ENCODE results near the gene ECM1. TPM values are rescaled to one million over a fixed set of nuclear protein-coding genes. Genes with fewer than 3 reads are reported as not detected.
A peak's percentile ranks its signal among the peaks of the same experiment; 100 is the strongest.

Gene ECM1
- total and polyA plus RNA-seq, 2 experiments from 2014 or later, result 0.74 to 1.1 TPM

DNA sequence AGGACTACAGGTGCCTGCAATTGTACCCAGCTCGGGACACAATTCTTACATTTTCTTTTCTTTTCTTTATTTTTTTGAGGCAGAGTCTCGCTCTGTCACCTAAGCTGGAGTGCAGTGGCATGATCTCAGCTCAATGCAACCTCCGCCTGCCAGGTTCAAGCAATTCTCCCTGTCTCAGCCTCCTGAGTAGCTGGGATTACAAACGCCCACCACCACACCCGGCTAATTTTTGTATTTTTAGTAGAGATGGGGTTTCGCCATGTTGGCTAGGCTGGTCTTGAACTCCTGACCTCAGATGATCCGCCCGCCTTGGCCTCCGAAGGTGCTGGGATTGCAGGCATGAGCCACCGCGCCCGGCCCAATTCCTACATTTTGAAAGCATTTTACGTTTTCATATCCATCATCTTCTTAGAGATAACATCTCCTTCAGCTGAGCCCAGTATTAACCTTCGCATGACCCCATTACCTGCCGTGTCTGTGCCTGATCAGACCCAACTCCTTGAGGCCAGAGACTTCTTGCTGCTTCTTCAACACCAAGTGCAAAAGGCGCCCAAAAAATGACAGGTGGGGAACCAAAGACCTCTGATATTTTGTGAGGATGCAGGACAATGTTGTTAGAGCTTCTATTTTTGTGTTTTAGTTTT is 38.5 kb downstream of the ECM1 start:
- Histone ChIP-seq H4K20me1 (replicated peaks; ENCODE audit: insufficient read depth) (no peaks in the 10 kb centered on the region), H3K9me2 (ENCODE audit: insufficient read depth) (no peaks in the 10 kb centered on the region), H2AFZ (no peak overlapping the region), H3K27me3 (ENCODE audit: insufficient read depth) (peaks cover 30% of the 10 kb centered on the region), H3K27ac (ENCODE audit: low read depth) (no peak overlapping the region), H3K4me2 (no peak overlapping the region), H3K79me2 (replicated peaks; ENCODE audit: insufficient read depth) (no peaks in the 10 kb centered on the region), H3K36me3 (ENCODE audit: insufficient read depth) (no peaks in the 10 kb centered on the region), H3K4me3 (no peak overlapping the region), H3K4me1 (ENCODE audit: insufficient read depth) (no peaks in the 10 kb centered on the region; the same call in 1 of the 2 replicates), H3F3A (replicated peaks; ENCODE audit: low read depth) (peaks cover 9% of the 10 kb centered on the region)
- peaks cover 29% of the 10 kb centered on the region for H3K27me3 Mint-ChIP-seq (ENCODE audit: insufficient read depth, low read depth, poor library complexity)
- DNase-seq (ENCODE audit: low spot score) (peak; percentile 1), ATAC-seq (no peak)
- TF ChIP-seq CTCF (conservative IDR thresholded peaks at IDR 0.05; ENCODE audit: low read depth in 2 of 2), result no peak
- no peak for TF ChIP-seq CREB1 (CRISPR knock-in tag; IDR thresholded peaks at IDR 0.05; ENCODE audit: low read depth)
- no peak for TF ChIP-seq EZH2 (IDR thresholded peaks at IDR 0.05; ENCODE audit: low read depth, unreplicated experiment)
- TF ChIP-seq EZH2phosphoT487 (IDR thresholded peaks at IDR 0.05; ENCODE audit: unreplicated experiment), result no peak
- TF ChIP-seq ZNF331 (CRISPR knock-in tag; IDR thresholded peaks at IDR 0.05; ENCODE audit: low read depth), result no peak
- TF ChIP-seq, protein P1, sequence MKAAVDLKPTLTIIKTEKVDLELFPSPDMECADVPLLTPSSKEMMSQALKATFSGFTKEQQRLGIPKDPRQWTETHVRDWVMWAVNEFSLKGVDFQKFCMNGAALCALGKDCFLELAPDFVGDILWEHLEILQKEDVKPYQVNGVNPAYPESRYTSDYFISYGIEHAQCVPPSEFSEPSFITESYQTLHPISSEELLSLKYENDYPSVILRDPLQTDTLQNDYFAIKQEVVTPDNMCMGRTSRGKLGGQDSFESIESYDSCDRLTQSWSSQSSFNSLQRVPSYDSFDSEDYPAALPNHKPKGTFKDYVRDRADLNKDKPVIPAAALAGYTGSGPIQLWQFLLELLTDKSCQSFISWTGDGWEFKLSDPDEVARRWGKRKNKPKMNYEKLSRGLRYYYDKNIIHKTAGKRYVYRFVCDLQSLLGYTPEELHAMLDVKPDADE (IDR thresholded peaks at IDR 0.05), result no peak
- no peak for TF ChIP-seq STAT1 (IDR thresholded peaks at IDR 0.05; ENCODE audit: unreplicated experiment)
- no peak for TF ChIP-seq ZNF114 (CRISPR knock-in tag; IDR thresholded peaks at IDR 0.05)
- no peak for TF ChIP-seq NANOG (IDR thresholded peaks at IDR 0.05; ENCODE audit: borderline replicate concordance)
- TF ChIP-seq POLR2AphosphoS5 (IDR thresholded peaks at IDR 0.05; ENCODE audit: low read depth), result no peak
- TF ChIP-seq, protein P2, sequence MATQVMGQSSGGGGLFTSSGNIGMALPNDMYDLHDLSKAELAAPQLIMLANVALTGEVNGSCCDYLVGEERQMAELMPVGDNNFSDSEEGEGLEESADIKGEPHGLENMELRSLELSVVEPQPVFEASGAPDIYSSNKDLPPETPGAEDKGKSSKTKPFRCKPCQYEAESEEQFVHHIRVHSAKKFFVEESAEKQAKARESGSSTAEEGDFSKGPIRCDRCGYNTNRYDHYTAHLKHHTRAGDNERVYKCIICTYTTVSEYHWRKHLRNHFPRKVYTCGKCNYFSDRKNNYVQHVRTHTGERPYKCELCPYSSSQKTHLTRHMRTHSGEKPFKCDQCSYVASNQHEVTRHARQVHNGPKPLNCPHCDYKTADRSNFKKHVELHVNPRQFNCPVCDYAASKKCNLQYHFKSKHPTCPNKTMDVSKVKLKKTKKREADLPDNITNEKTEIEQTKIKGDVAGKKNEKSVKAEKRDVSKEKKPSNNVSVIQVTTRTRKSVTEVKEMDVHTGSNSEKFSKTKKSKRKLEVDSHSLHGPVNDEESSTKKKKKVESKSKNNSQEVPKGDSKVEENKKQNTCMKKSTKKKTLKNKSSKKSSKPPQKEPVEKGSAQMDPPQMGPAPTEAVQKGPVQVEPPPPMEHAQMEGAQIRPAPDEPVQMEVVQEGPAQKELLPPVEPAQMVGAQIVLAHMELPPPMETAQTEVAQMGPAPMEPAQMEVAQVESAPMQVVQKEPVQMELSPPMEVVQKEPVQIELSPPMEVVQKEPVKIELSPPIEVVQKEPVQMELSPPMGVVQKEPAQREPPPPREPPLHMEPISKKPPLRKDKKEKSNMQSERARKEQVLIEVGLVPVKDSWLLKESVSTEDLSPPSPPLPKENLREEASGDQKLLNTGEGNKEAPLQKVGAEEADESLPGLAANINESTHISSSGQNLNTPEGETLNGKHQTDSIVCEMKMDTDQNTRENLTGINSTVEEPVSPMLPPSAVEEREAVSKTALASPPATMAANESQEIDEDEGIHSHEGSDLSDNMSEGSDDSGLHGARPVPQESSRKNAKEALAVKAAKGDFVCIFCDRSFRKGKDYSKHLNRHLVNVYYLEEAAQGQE (IDR thresholded peaks at IDR 0.05; ENCODE audit: unreplicated experiment), result no peak
- no peak for TF ChIP-seq JUNB (IDR thresholded peaks at IDR 0.05; ENCODE audit: unreplicated experiment)
- TF ChIP-seq, protein P3, sequence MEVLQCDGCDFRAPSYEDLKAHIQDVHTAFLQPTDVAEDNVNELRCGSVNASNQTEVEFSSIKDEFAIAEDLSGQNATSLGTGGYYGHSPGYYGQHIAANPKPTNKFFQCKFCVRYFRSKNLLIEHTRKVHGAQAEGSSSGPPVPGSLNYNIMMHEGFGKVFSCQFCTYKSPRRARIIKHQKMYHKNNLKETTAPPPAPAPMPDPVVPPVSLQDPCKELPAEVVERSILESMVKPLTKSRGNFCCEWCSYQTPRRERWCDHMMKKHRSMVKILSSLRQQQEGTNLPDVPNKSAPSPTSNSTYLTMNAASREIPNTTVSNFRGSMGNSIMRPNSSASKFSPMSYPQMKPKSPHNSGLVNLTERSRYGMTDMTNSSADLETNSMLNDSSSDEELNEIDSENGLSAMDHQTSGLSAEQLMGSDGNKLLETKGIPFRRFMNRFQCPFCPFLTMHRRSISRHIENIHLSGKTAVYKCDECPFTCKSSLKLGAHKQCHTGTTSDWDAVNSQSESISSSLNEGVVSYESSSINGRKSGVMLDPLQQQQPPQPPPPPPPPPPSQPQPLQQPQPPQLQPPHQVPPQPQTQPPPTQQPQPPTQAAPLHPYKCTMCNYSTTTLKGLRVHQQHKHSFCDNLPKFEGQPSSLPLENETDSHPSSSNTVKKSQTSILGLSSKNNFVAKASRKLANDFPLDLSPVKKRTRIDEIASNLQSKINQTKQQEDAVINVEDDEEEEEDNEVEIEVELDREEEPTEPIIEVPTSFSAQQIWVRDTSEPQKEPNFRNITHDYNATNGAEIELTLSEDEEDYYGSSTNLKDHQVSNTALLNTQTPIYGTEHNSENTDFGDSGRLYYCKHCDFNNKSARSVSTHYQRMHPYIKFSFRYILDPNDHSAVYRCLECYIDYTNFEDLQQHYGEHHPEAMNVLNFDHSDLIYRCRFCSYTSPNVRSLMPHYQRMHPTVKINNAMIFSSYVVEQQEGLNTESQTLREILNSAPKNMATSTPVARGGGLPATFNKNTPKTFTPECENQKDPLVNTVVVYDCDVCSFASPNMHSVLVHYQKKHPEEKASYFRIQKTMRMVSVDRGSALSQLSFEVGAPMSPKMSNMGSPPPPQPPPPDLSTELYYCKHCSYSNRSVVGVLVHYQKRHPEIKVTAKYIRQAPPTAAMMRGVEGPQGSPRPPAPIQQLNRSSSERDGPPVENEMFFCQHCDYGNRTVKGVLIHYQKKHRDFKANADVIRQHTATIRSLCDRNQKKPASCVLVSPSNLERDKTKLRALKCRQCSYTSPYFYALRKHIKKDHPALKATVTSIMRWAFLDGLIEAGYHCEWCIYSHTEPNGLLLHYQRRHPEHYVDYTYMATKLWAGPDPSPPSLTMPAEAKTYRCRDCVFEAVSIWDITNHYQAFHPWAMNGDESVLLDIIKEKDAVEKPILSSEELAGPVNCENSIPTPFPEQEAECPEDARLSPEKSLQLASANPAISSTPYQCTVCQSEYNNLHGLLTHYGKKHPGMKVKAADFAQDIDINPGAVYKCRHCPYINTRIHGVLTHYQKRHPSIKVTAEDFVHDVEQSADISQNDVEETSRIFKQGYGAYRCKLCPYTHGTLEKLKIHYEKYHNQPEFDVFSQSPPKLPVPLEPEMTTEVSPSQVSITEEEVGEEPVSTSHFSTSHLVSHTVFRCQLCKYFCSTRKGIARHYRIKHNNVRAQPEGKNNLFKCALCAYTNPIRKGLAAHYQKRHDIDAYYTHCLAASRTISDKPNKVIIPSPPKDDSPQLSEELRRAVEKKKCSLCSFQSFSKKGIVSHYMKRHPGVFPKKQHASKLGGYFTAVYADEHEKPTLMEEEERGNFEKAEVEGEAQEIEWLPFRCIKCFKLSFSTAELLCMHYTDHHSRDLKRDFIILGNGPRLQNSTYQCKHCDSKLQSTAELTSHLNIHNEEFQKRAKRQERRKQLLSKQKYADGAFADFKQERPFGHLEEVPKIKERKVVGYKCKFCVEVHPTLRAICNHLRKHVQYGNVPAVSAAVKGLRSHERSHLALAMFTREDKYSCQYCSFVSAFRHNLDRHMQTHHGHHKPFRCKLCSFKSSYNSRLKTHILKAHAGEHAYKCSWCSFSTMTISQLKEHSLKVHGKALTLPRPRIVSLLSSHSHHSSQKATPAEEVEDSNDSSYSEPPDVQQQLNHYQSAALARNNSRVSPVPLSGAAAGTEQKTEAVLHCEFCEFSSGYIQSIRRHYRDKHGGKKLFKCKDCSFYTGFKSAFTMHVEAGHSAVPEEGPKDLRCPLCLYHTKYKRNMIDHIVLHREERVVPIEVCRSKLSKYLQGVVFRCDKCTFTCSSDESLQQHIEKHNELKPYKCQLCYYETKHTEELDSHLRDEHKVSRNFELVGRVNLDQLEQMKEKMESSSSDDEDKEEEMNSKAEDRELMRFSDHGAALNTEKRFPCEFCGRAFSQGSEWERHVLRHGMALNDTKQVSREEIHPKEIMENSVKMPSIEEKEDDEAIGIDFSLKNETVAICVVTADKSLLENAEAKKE (CRISPR knock-in tag; IDR thresholded peaks at IDR 0.05), result no peak
- no peak overlapping the region for H3K4me3 Mint-ChIP-seq
- H3K27ac Mint-ChIP-seq, result no peak overlapping the region
- no peaks in the 10 kb centered on the region; the same call in 2 of the 3 replicates for H3K36me3 Mint-ChIP-seq (ENCODE audit: low read depth)
- H3K9me3 Mint-ChIP-seq, result no peaks in the 10 kb centered on the region
- H3K4me1 Mint-ChIP-seq, result peaks cover 13% of the 10 kb centered on the region
